Activated naive CD4-positive, alpha-beta T cell treated with anti-CD3 and anti-CD28 coated beads, Interleukin-2, amount 10 ng/mL, durations not matched to agents 7 days and 5 days (primary cell): ENCODE results near the gene CAPN2.

Experiments used
- CTCF ChIA-PET: fragments of 350-600 bp; sonication (Branson Sonifier 250); formaldehyde crosslinking; loops from one replicate; lab custom pipeline; 2021; ENCODE audit warnings: antibody characterized with exemption; lab: Charles Lee
- DNase-seq: peaks from one replicate; pipeline ENCODE4 v3.0.0-alpha.2; 2020
- H3K27ac Mint-ChIP-seq: one replicate; pipeline ENCODE4 v1.8.0; 2021; ENCODE audit warnings: mild to moderate bottlenecking, moderate library complexity, mixed read lengths
- H3K27me3 Mint-ChIP-seq: one replicate; pipeline ENCODE4 v1.8.0; 2021; ENCODE audit warnings: mild to moderate bottlenecking, mixed read lengths
- H3K36me3 Mint-ChIP-seq: one replicate; pipeline ENCODE4 v1.8.0; 2021; ENCODE audit warnings: mixed read lengths
- H3K4me1 Mint-ChIP-seq: one replicate; pipeline ENCODE4 v1.8.0; 2021; ENCODE audit warnings: mixed read lengths
- H3K4me3 Mint-ChIP-seq: one replicate; pipeline ENCODE4 v1.8.0; 2021; ENCODE audit warnings: mild to moderate bottlenecking, moderate library complexity, mixed read lengths
- H3K9me3 Mint-ChIP-seq: one replicate; pipeline ENCODE4 v1.8.0; 2021; ENCODE audit warnings: mixed read lengths

CAPN2 gene

DNA sequence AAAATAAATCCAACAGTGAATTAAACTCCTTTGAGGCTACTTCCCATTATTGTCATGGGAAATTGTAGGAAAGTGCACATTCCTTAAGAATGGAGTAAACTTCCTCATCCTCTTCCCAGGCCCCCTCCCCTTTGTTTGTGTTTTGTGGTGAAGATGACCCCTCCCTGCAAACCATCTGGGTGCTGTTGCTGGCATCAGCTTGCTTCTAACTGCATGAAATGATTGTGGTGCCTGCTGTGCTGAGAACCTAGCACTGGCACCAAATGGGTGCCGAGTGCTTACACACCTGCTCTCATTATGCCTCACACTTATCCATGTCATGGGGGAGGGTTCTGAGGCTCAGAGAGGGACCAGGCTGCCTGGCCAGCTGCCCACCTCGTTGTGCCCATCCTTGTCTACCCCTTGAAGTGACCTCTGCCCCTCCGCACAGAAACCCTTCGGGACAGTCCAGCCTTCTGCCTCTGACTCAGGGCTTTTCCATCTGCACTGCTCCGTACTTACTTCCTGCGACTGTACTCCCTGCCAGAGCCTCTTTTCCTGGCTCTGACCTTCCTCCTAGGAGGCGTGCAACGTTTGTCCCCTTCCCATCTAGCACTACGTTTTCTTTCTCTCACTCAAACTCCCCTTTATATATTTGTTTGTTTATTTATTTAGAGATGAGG lies 30.6 kb downstream of the CAPN2 start:
- CTCF ChIA-PET = interaction anchor here (1.2 kb wide), 1 partner anchor 35 kb away, joined by 3 read pairs; no protein-coding TSS in a partner anchor
- Mint-ChIP-seq H3K27ac (no peak overlapping the region), H3K4me3 (no peak overlapping the region), H3K4me1 (peaks cover 2% of the 10 kb centered on the region), H3K27me3 (no peaks in the 10 kb centered on the region), H3K9me3 (no peaks in the 10 kb centered on the region), H3K36me3 (peaks cover 54% of the 10 kb centered on the region)
- DNase-seq = no peak

DNA sequence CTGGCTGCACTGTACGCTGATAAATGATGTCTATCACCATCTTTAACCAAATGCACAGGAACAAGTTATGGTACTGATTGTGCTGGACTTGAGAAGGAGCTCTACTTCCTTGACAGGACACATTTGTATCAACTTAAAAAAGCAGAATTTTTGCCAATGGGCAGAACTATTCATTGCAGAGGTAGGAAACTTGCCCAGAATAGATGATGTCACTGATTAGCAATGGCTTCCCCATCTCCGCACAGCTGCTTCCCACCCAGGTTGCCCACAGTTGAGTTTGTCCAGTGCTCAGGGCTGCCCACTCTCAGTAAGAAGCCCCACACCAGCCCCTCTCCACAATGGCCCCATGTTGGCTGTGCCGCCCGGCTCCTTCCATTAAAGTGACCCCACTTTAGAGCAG lies 33.4 kb downstream of the CAPN2 start:
- H3K27me3 Mint-ChIP-seq = no peaks in the 10 kb centered on the region
- H3K36me3 Mint-ChIP-seq = peaks cover 50% of the 10 kb centered on the region
- CTCF ChIA-PET = interaction anchor here (0.7 to 2.3 kb wide), 4 partner anchors 34 to 49 kb away, joined by 3 to 4 read pairs (median 4); no protein-coding TSS in a partner anchor
- no peak overlapping the region for H3K4me3 Mint-ChIP-seq
- H3K27ac Mint-ChIP-seq = peak overlapping the region; percentile 64
- no peak for DNase-seq
- no peaks in the 10 kb centered on the region for H3K9me3 Mint-ChIP-seq
- H3K4me1 Mint-ChIP-seq = peaks cover 14% of the 10 kb centered on the region

DNA sequence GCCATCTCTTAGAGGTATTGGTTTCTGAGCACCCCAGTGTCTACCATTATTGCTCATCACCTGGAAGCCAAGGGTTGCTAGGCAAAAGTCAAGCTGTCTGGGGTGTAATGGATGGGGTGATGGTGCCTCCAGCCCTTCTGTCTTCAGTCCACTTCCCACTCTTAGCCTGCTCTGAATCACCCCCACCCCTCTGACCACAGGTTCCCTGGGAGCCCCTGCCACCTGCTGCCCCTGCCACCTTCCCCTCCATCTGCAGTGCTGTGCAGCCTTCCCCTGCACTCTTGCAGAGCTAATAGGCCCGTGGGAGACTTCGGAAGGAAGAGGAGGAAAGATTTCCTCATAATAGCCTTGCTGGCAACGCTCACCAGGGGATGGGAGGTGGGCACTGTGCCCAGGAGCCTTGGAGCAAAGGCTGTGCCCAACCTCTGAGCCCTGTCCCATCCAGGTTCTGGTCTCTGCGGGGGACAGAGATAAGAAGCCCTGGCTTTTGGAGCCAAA lies 35.5 kb downstream of the CAPN2 start:
- H3K9me3 Mint-ChIP-seq = no peaks in the 10 kb centered on the region
- H3K4me1 Mint-ChIP-seq = peaks cover 14% of the 10 kb centered on the region
- H3K4me3 Mint-ChIP-seq = no peak overlapping the region
- peak overlapping the region; percentile 10 for H3K27ac Mint-ChIP-seq
- no peak for DNase-seq
- CTCF ChIA-PET = interaction anchor here (0.6 to 5.8 kb wide), 8 partner anchors 9 to 484 kb away, joined by 3 to 71 read pairs (median 14); partner anchors contain the start of gene CAPN2
- H3K36me3 Mint-ChIP-seq = peaks cover 60% of the 10 kb centered on the region
- H3K27me3 Mint-ChIP-seq = no peaks in the 10 kb centered on the region

DNA sequence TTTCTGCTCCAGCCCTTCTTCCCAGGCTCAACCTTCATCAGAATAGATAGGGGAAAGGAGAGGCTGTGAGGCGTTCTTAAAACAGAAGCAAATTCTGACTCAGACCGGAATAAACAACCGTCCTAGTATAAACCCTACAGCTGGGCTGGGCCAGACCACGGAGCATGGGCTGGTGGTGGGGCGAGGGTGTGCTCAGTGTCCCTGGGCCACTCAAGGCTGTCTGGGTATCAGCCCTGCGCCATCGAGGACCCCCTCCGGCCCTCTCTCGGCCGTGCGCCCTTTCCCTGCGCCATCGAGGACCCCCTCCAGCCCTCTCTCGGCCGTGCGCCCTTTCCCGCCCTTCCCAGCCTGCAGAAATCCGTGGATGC lies 36.0 kb downstream of the CAPN2 start:
- Mint-ChIP-seq H3K4me1 (peaks cover 14% of the 10 kb centered on the region), H3K36me3 (peaks cover 61% of the 10 kb centered on the region), H3K27ac (no peak overlapping the region), H3K27me3 (no peaks in the 10 kb centered on the region), H3K4me3 (no peak overlapping the region), H3K9me3 (no peaks in the 10 kb centered on the region)
- CTCF ChIA-PET = interaction anchor here (0.6 to 5.8 kb wide), 14 partner anchors 8 to 586 kb away, joined by 3 to 71 read pairs (median 13); partner anchors contain the start of gene CAPN2
- DNase-seq = no peak

DNA sequence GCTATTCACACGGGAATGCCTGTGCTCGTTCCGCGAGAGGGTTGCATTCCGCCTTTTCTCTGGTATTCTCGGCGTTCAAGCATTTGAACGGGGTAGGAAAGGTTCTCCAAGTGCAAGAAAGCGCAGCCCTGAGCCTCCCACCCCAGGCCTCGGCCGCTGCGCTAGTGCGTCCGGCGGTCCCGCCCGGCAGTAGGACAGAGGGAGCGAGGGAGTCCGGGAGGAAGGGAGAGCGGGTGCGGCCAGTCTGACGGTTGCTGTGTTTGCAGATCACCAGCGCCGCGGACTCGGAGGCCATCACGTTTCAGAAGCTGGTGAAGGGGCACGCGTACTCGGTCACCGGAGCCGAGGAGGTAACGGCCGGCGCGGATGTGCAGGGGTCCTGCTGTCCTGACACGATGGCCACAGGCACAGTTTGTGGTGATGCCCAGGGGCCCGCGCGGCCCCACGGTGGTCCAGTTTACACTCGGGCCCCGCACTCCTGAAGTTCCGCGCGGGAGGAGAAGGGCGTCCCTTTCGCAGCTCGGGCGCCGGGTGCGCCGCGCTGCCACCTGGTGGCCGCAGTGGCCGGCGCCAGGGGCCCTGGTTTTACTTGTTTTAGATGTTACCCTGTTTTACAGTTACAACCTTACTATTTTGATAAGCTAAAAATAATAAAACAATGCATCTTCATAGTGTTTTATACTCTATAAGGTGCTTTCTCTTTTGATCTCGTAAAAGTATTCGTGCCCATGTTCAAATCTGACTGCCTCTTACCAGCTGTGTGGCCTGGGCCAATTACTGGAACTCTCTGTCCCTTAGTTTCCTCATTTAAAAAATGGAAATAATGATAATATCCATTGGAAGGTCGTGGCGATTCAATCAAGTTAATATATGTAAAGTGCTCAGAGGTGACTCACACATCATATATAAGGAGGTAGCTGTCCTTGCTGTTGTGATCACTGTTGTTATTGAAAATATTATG lies 36.7 kb downstream of the CAPN2 start:
- peaks cover 61% of the 10 kb centered on the region for H3K36me3 Mint-ChIP-seq
- H3K4me3 Mint-ChIP-seq = peak overlapping the region; percentile 67
- peaks cover 14% of the 10 kb centered on the region for H3K4me1 Mint-ChIP-seq
- CTCF ChIA-PET = interaction anchor here (0.6 to 5.8 kb wide), 25 partner anchors 8 to 585 kb away, joined by 3 to 71 read pairs (median 4); partner anchors contain the start of gene CAPN2
- no peaks in the 10 kb centered on the region for H3K27me3 Mint-ChIP-seq
- no peaks in the 10 kb centered on the region for H3K9me3 Mint-ChIP-seq
- peak; percentile 72 for DNase-seq
- H3K27ac Mint-ChIP-seq = peak overlapping the region; percentile 60

DNA sequence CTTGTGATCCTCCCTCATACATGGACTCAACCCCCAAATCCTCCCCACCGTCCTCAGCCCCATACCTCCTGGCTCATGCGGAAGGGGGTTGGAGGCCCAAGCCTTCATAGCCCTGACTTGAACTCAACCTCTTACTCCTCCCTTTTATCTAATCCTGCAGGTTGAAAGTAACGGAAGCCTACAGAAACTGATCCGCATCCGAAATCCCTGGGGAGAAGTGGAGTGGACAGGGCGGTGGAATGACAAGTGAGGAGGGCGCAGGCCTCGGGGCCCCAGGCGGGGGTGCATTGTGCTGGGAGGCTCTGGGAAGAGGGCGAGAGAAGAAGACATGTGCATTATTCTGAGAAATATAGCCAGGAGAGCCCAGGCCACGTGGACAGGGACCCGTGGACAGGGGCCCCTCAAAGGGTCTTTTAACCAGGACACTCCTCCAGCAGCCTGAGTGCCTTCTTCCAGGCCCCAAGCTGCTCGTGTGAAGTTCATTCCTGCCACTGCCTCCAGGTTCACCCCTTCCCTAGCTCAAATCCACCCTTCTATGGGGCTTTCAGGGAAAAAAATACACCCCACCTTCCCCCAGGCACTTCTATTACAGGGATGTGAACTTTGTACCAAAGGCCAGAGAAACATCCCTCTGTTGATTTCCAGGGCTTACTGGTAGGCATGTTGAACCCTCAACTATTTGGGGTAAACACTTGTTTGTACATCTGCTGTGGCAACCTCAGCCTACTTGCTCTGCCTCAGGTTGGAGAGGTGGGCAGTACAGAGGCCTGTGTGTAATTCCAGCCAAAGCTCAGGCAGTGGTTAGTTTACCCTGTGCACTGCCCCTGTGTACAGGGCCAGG lies 38.6 kb downstream of the CAPN2 start:
- CTCF ChIA-PET = interaction anchor here (1.3 to 5.8 kb wide), 7 partner anchors 9 to 706 kb away, joined by 6 to 71 read pairs (median 26); partner anchors contain the start of gene CAPN2
- Mint-ChIP-seq H3K4me3 (no peak overlapping the region), H3K4me1 (peaks cover 14% of the 10 kb centered on the region), H3K27ac (no peak overlapping the region), H3K36me3 (peaks cover 54% of the 10 kb centered on the region), H3K27me3 (no peaks in the 10 kb centered on the region), H3K9me3 (no peaks in the 10 kb centered on the region)
- DNase-seq = no peak

DNA sequence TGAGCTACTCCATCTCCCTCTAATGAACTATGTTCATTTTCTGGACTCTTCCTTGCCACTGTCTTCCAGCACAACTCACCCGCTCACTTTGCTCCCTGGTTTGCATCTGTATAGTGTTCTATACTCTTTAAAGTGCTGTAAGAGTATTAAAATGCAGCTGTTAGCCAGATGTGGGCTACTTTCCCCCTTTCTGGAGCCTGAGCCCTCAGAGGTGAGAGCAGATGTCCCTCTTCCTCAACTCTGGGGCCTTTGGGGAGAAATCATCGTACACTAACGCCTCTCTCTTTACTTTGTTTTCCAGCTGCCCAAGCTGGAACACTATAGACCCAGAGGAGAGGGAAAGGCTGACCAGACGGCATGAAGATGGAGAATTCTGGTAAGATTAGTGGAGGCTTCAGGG lies 39.4 kb downstream of the CAPN2 start:
- Mint-ChIP-seq H3K4me3 (no peak overlapping the region), H3K36me3 (peaks cover 56% of the 10 kb centered on the region)
- CTCF ChIA-PET = interaction anchor here (1.0 to 5.8 kb wide), 5 partner anchors 24 to 55 kb away, joined by 4 to 71 read pairs (median 51); partner anchors contain the start of gene CAPN2

DNA sequence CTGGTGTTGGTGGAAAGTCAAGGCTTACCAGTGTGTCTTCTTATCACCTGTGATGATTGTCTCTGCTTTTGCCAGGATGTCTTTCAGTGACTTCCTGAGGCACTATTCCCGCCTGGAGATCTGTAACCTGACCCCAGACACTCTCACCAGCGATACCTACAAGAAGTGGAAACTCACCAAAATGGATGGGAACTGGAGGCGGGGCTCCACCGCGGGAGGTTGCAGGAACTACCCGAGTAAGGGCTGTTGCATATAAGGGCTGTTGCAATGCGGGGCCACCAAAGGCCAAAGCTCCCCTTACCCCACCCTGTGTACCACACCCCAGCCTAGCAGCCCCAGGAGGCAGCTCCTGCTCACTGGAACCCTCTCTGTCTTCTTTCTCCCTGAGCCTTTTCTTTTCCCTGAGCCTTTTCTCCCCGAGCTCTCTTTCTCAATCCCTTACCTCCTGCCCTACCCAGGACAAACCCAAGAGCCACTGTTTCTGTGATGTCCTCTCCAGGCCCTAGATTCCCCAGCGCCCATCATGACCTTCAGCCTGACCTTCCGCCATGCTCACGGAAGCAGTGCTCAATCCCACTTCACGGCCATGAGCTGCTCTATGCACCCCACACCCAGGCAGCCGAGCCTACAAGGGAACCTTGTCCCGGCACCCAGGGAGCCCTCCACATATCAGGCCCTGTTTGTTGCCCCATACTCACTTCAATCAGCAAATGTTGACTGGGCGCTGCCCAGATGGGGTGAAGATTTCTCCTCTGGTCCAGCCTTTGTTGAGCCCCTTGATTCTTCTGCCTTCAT lies 40.6 kb downstream of the CAPN2 start:
- H3K4me1 Mint-ChIP-seq = peaks cover 13% of the 10 kb centered on the region
- CTCF ChIA-PET = interaction anchor here (4.7 to 5.8 kb wide), 2 partner anchors 41 to 53 kb away, joined by 62 to 71 read pairs; partner anchors contain the start of gene CAPN2
- no peaks in the 10 kb centered on the region for H3K9me3 Mint-ChIP-seq
- H3K4me3 Mint-ChIP-seq = no peak overlapping the region
- H3K27ac Mint-ChIP-seq = peak overlapping the region; percentile 49
- no peaks in the 10 kb centered on the region for H3K27me3 Mint-ChIP-seq
- no peak for DNase-seq
- H3K36me3 Mint-ChIP-seq = peaks cover 55% of the 10 kb centered on the region

More for the DNA sequence above, 39.4 kb downstream of the CAPN2 start:
- Mint-ChIP-seq H3K27ac (no peak overlapping the region), H3K9me3 (no peaks in the 10 kb centered on the region), H3K27me3 (no peaks in the 10 kb centered on the region), H3K4me1 (peaks cover 14% of the 10 kb centered on the region)
- no peak for DNase-seq

DNA sequence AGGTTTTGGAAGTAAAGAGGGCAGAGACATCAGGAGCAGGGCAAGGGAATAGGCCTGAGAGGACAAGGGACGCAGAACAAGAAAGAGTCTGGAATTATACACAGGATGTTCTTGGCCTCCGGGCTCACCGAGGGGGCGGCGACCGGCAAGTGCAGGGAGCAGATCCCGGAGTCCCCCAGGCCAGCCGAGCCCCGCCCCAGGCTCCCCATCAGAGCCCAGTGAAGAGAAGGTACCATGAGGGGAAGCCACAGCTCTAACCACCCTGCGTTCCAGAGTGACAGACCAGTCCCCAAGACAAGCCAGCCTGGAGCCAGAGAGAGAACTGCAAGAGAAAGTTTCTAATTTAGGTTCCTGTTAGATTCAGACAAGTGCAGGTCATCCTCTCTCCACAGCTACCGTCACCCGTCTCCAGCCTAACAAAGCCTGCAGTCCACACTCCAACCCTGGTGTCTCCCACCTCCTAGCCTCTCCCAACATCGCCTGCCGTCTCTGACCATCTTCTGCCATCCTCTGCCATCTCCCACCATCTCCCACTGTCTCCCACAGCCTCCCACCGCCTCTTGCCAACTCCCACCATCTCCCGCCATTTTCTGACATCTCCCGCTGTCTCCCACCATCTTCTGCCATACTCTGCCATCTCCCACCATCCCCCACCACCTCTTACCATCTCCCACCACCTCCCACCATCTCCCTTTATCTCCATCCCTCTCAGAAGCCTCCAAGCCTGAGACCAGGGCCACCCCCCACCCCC lies 42.5 kb downstream of the CAPN2 start:
- Mint-ChIP-seq H3K9me3 (no peaks in the 10 kb centered on the region), H3K4me3 (no peak overlapping the region), H3K36me3 (peaks cover 59% of the 10 kb centered on the region), H3K27me3 (no peaks in the 10 kb centered on the region), H3K4me1 (peaks cover 3% of the 10 kb centered on the region), H3K27ac (no peak overlapping the region)
- DNase-seq = no peak
- CTCF ChIA-PET = no interaction called here

DNA sequence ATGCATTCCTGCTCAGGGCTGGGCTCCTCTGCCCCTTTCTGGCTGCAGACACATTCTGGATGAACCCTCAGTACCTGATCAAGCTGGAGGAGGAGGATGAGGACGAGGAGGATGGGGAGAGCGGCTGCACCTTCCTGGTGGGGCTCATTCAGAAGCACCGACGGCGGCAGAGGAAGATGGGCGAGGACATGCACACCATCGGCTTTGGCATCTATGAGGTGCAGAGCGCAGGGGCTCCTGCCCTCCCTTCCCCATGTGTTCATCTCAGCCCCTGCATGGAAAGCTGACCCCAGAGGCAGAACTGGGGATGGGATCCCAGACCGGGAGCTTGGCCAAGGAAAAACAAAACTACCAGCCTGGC lies 43.1 kb downstream of the CAPN2 start:
- no peak overlapping the region for H3K27ac Mint-ChIP-seq
- peak; percentile 14 for DNase-seq
- peaks cover 59% of the 10 kb centered on the region for H3K36me3 Mint-ChIP-seq
- H3K4me1 Mint-ChIP-seq = no peaks in the 10 kb centered on the region
- CTCF ChIA-PET = interaction anchor here (0.9 kb wide), 1 partner anchor 43 kb away, joined by 3 read pairs; the partner anchor contains the start of gene CAPN2
- H3K9me3 Mint-ChIP-seq = no peaks in the 10 kb centered on the region
- H3K27me3 Mint-ChIP-seq = no peaks in the 10 kb centered on the region
- no peak overlapping the region for H3K4me3 Mint-ChIP-seq

DNA sequence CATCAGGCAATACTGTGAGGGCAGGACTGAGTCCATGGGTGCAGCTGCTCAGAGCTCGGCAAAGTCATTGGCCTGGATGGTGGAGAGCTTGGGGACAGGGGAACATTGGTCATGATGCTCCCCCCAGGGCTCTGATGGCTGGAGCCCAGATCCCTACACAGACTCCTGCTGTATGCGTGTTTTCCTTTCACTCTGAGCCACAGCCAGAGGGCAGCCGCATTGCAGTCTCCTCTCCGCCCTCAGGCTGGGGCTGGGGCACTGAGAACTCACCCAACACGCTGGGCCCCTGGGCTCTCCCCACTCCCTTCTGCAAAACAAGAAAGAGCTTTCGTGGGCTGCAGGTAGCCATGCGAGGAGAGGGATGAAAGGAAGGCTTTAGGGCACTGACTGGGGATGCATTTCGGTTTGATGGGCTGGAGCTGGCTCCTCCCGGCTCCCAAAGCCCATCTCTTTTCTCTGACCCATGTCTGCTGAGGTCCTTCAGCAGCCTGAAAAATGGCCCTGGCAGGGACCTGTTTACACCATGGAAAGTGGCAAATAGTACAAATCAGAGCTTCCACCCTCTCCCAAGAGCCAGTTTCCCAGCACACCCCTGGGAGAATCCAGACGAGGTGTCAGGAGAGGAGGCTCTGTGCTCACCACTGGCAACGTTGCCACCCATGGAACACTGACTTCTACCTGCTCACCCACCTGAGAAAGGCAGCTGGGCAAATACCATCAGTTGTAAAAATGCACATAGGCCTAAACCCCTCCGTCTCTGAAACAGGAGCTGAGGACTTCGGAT lies 43.8 kb downstream of the CAPN2 start:
- DNase-seq = peak; percentile 6
- Mint-ChIP-seq H3K4me3 (no peak overlapping the region), H3K27ac (no peak overlapping the region), H3K4me1 (no peaks in the 10 kb centered on the region), H3K9me3 (no peaks in the 10 kb centered on the region), H3K36me3 (peaks cover 60% of the 10 kb centered on the region), H3K27me3 (no peaks in the 10 kb centered on the region)
- CTCF ChIA-PET = interaction anchor here (0.9 to 1.0 kb wide), 3 partner anchors 8 to 60 kb away, joined by 3 read pairs; partner anchors contain the start of gene CAPN2
